Glutamatergic neuron (in vitro differentiated cells): ENCODE measurements around the gene FBXW10B. TPM values are rescaled to one million over a fixed set of nuclear protein-coding genes. Genes with fewer than 3 reads are reported as not detected.
"Not testable (repeated sequence)": the region's sequence is repeated elsewhere in the genome, so short reads cannot be mapped to it uniquely, and the experiment has no call there.

Experiments
- DNase-seq: peaks from one replicate; pipeline ENCODE4 v3.0.0; 2022
- H3K27ac Mint-ChIP-seq: one replicate; pipeline ENCODE4 v1.8.0; 2020; ENCODE audit warnings: mild to moderate bottlenecking, mixed read lengths, inconsistent platforms; ENCODE audit not compliant: unreplicated experiment
- H3K27me3 Mint-ChIP-seq: one replicate; pipeline ENCODE4 v1.8.0; 2020; ENCODE audit warnings: mild to moderate bottlenecking, moderate library complexity, mixed read lengths, inconsistent platforms; ENCODE audit not compliant: unreplicated experiment
- H3K36me3 Mint-ChIP-seq: one replicate; pipeline ENCODE4 v1.8.0; 2020; ENCODE audit warnings: mild to moderate bottlenecking, mixed read lengths, inconsistent platforms; ENCODE audit not compliant: unreplicated experiment
- H3K4me1 Mint-ChIP-seq: one replicate; pipeline ENCODE4 v1.8.0; 2020; ENCODE audit warnings: mild to moderate bottlenecking, low read depth, mixed read lengths, inconsistent platforms; ENCODE audit not compliant: unreplicated experiment
- H3K4me3 Mint-ChIP-seq: one replicate; pipeline ENCODE4 v1.8.0; 2020; ENCODE audit warnings: mild to moderate bottlenecking, mixed read lengths, inconsistent platforms; ENCODE audit not compliant: unreplicated experiment
- H3K9me3 Mint-ChIP-seq: one replicate; pipeline ENCODE4 v1.8.0; 2020; ENCODE audit warnings: mild to moderate bottlenecking, moderate library complexity, mixed read lengths, inconsistent platforms; ENCODE audit not compliant: unreplicated experiment
- total RNA-seq: library from RNA; stranded (reverse); fragmentation: NEBNext Ultra II Directional; extraction: Animal tissue kit (Norgen Biotek cat#: 25700); gene quantifications from one replicate; pipeline ENCODE4 v1.2.1, GENCODE V29; 2021; ENCODE audit not compliant: unreplicated experiment
- TF ChIP-seq, protein P1 (sequence below): fragments of 200-600 bp; sonication (generic); IDR thresholded peaks from one replicate; pipeline ENCODE4 v1.5.0; 2021; ENCODE audit not compliant: partially characterized antibody, unreplicated experiment

FBXW10B gene
- total RNA-seq, 1 donor from 2014 or later = not detected

DNA sequence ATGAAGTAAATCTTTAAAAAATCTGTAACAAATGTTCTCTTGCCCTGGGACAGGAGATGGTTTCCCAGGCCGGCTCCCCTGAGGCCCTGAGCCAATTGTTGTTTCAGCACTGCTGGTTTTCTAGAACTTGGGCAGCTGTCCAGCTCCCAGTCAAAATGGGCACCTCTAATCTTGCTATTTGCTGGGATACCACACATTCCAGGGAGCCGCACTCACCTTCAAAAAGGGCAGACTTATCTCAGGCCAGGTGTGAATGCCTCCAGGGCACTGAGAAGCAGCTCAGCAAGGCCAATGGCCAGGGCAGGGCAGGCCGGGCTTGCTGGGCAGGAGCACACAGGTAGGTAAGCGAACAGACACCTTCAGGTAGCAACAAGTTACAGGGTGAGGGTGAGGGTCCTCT lies 40.2 kb upstream of the FBXW10B start:
- no peak for DNase-seq
- TF ChIP-seq, protein P1, sequence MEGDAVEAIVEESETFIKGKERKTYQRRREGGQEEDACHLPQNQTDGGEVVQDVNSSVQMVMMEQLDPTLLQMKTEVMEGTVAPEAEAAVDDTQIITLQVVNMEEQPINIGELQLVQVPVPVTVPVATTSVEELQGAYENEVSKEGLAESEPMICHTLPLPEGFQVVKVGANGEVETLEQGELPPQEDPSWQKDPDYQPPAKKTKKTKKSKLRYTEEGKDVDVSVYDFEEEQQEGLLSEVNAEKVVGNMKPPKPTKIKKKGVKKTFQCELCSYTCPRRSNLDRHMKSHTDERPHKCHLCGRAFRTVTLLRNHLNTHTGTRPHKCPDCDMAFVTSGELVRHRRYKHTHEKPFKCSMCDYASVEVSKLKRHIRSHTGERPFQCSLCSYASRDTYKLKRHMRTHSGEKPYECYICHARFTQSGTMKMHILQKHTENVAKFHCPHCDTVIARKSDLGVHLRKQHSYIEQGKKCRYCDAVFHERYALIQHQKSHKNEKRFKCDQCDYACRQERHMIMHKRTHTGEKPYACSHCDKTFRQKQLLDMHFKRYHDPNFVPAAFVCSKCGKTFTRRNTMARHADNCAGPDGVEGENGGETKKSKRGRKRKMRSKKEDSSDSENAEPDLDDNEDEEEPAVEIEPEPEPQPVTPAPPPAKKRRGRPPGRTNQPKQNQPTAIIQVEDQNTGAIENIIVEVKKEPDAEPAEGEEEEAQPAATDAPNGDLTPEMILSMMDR = no peak
- Mint-ChIP-seq H3K27me3 (no peaks in the 10 kb centered on the region), H3K4me3 (no peak overlapping the region), H3K4me1 (no peaks in the 10 kb centered on the region), H3K36me3 (peaks cover 4% of the 10 kb centered on the region), H3K9me3 (peaks cover 2% of the 10 kb centered on the region), H3K27ac (no peak overlapping the region)

DNA sequence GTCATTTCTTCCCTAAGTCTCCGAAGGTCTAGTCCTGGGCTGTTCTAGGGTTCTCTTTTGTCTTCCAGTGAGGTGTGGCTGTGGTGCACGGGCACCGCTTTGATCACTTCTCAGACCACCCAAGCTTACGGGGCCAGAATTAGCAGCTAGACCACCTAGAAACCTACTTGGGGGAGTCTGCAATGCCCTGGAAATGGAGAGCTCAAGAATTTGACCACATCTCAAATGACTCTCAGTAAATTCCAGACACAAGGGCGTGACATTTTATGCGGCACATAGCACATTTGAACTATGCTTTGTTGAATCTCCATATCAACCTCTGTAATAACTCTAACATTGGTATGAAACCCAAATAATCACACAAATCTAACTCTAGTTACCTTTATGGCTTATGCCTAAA lies 39.7 kb upstream of the FBXW10B start:
- H3K4me3 Mint-ChIP-seq = no peak overlapping the region
- H3K9me3 Mint-ChIP-seq = peaks cover 2% of the 10 kb centered on the region
- peaks cover 4% of the 10 kb centered on the region for H3K36me3 Mint-ChIP-seq
- peaks cover under 1% of the 10 kb centered on the region for H3K27me3 Mint-ChIP-seq
- H3K4me1 Mint-ChIP-seq = no peaks in the 10 kb centered on the region
- no peak for DNase-seq
- H3K27ac Mint-ChIP-seq = no peak overlapping the region
- TF ChIP-seq, protein P1 = no peak

DNA sequence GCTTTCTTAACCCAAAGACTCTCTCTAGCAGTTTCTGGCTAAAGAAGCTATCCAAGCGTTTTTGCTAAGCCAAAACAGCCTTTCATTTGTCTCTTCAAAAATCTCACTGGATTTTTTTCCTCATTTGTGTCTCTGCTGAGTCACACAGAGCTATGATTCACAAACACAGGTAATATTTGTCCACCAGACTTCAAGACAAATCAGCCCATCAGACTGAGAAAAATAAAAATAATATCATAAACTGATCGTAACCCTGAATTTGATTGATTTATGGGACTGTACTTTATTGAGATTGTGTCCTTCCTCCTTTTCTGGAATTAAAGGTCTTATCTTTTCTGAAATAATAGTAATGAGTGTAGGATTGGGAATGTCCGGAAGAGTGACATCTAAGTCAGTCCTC lies 38.8 kb upstream of the FBXW10B start:
- no peak overlapping the region for H3K27ac Mint-ChIP-seq
- TF ChIP-seq, protein P1 = no peak
- peaks cover 2% of the 10 kb centered on the region for H3K27me3 Mint-ChIP-seq
- no peak overlapping the region for H3K4me3 Mint-ChIP-seq
- H3K9me3 Mint-ChIP-seq = peaks cover 2% of the 10 kb centered on the region
- no peak for DNase-seq
- H3K36me3 Mint-ChIP-seq = peaks cover 4% of the 10 kb centered on the region
- H3K4me1 Mint-ChIP-seq = no peaks in the 10 kb centered on the region

DNA sequence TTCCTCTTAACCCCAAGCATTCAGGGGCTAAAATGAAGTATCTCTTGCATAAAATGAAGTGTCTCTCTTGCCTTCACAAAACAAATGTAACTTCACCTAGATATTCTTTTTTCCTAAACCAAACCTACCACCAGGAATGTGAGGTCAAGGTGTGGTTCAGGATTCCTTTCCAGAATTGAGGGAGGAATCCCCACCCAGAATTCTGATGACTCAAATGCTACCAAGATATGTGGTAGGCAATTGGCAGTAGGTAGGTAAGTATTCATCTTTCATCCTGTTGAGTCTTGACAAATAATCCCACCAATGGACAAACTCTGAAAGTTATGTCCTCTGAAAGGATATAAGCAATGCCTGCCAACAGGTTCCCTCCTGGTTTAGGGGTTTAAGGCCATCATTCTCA lies 38.4 kb upstream of the FBXW10B start:
- H3K27ac Mint-ChIP-seq = no peak overlapping the region
- H3K27me3 Mint-ChIP-seq = peaks cover 2% of the 10 kb centered on the region
- TF ChIP-seq, protein P1 = no peak
- no peak overlapping the region for H3K4me3 Mint-ChIP-seq
- peaks cover 2% of the 10 kb centered on the region for H3K9me3 Mint-ChIP-seq
- no peak for DNase-seq
- no peaks in the 10 kb centered on the region for H3K4me1 Mint-ChIP-seq
- H3K36me3 Mint-ChIP-seq = peaks cover 4% of the 10 kb centered on the region

DNA sequence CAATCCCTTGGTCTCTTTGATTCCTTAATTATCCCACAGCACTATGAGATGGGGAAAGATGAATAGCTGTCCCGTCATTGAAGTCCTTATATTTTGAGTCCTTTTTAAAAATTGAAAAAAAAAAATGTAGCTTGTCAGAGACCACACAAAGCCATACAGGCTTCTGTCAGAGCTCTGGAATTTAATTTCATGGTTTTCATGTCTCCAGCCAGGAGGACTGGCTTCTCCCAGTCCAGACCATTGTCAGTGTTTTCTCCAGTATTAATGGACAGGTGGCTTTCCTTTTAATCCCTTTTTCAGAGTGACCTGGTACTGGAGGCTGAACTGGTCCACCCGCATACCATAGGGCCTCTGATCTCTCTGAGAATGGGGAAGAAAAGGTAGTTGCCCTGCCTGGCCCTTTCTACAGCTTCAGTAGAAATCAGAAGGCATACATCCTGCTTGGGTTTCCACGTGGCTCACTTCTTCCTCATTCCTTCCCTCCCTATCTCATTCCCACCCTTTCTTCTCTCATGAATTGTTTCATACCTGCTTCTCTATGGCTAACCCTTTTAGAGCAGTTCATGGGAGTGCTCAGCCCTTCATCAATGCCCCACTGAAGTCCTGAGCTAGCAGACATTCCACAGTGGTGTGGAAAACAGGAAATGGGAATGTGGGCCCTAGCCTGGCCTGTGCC lies 35.5 kb upstream of the FBXW10B start:
- Mint-ChIP-seq H3K27ac (no peak overlapping the region), H3K9me3 (peaks cover 4% of the 10 kb centered on the region), H3K27me3 (peaks cover 4% of the 10 kb centered on the region), H3K4me3 (no peak overlapping the region), H3K4me1 (peaks cover 12% of the 10 kb centered on the region), H3K36me3 (peaks cover 4% of the 10 kb centered on the region)
- TF ChIP-seq, protein P1 = no peak
- no peak for DNase-seq

DNA sequence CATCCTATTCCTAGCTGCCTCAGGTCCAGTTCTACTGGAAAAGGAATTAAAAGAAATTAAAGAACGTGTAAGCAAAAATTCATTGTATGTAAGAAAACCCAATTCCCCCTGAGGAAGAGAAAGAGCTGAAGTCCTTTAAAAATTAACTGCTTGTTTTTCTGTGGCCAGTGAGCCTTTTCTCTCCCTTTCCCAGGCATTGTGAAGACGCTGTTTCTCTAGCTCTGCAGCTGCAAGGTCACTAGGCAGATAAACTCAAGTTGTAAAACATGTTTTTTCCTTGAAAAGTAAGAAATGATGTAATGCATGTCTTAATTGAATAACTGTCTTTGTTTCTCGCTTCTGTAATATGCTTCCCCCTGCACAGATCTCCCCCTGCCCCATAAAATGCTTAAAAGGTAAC lies 34.9 kb upstream of the FBXW10B start:
- H3K27ac Mint-ChIP-seq, H3K9me3 Mint-ChIP-seq, H3K27me3 Mint-ChIP-seq, H3K4me3 Mint-ChIP-seq, DNase-seq, H3K36me3 Mint-ChIP-seq: not testable (repeated sequence)
- peaks cover 12% of the 10 kb centered on the region for H3K4me1 Mint-ChIP-seq
